ENCODE results near the gene UST.
A peak's percentile ranks its signal among the peaks of the same experiment; 100 is the strongest.
"Not testable (repeated sequence)": the region's sequence is repeated elsewhere in the genome, so short reads cannot be mapped to it uniquely, and the experiment has no call there.

UST gene

GRCh38 chr6:148973538-148974208 lies 226.8 kb downstream of the UST start:
- peak; percentile 52 for DNase-seq (ENCODE audit: low spot score)

DNA sequence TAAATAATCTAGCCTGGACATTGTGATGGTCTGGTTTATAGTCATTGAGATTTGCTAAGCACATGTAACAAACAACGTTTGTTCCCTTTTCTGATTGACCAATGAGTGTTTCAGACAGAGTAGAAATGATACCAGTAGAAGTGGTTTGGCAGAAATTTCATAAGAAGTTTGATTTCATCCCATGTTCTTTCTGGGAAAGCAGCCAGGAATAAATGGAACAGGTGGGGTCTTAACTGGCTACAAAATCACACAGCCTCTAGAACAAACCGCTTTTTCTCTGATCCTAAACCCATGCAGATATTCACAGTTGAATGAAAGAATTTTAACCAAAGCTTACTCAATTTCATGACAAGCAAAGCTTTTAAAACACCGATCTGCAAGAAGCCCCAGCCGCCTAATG lies 227.5 kb downstream of the UST start:
- DNase-seq (ENCODE audit: low spot score): no peak

GRCh38 chr6:148978298-148978697 lies 231.5 kb downstream of the UST start:
- DNase-seq (ENCODE audit: low spot score): not testable (repeated sequence)

DNA sequence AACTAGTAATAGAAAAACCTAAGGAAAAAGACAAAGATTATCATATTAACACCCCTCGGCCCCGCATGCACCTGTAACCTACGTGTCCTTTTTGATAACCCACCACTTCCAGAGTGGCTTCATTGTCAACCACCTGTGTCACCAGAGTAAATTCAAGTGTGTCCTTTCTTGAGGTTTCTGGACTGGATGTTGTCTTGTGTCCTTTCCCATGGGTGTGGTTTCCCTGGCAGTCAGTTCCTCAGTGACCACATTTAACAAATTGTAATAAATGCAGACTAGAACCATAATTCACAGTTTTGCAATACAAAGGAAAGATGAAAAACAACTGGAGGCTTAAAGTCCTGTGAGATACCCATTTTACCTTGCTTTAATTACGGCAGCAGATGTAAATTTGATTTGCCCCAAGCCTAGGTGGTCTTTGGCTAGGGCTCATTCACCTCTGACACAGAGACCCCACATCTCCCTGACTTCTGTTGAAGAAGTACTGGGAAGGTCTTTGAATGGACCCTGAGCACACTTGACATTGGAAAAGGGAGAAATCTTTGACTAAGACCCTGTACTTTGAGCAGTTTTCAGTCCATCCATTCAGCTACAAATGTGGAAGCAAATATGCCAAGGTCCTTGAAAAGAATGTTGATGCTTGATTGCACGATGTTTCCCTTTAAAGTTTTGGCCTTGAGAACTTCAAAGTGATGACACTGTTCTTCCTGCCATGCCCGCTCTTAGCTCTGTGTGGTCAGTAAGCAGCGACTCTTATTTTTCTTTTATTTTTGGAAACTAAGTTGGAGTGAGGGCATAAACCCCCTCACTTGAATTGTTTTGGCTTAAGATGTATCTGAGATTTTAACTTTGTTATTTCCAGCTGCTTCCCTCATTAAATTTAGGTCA lies 232.4 kb downstream of the UST start:
- no peak for DNase-seq (ENCODE audit: low spot score)

DNA sequence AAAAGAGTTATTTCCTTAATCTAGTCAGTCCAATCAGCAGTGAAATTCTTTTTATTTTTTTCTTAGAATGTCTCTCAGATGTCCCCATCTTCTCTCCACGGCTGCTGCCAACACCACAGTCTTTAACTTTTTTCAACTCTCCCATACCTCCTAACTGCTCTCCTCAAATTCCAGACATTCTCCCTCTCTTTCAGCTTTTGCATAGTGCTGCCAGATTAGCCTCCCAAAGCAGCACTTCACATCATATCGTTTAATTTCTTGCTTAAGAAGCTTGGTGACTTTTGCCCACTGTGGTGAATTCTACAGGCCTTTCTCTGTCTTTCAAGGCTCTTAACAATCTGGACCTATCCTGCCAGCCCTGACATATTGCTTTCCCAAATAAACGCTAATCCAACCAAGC lies 233.4 kb downstream of the UST start:
- DNase-seq (ENCODE audit: low spot score): no peak

- DNase-seq (ENCODE audit: low spot score): no peak
Observed at GRCh38 chr6:148981515-148981914, 234.7 kb downstream of the UST start.

DNA sequence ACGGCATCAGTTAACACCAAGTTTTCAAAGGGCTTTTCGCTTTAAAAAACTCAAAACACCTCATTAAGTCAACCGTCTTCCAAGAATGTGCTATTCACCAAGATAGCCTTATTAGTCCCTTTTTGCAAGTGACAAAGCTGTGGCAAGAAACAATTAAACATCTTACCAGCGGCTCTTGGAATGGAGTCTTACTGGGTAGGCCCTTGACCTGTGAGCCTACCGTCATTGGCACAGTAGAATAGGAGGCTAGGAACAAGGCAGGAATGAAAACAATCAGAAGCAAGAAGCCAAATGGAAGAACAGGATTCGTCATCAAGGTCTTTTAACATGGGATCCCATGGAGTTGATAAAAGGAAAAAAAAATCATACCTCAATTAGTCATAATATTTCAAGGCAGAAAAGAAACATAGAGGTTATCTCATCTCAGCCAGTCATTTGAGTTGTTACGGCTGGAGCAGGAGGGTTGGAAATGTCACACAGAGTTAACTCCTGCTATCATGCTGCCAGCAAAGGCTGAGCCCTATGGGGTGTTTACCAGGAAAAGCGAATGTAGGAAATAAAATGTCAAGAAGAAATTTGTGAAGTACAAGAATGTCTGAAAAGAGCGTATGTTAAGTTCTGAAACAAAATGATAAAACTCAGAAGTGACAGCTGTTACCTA lies 236.4 kb downstream of the UST start:
- no peak for DNase-seq (ENCODE audit: low spot score)

DNA sequence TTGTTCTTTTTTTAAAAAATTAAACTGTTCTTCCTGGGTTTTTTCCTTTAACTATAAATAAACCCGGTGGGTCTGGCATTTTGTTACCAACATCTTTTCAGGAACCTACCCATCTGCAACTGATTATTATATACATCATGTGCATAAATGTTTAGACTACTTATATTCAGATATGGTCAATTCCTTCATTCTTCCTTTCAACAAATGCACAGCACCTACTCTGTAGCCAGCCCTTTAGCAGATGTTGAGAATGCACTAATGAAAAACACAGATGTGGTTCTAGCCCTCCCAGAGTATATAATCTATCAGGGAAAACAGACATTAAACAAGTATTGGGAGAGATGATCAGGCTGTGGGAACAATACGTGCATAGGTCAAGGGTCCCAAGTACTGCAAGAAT lies 237.1 kb downstream of the UST start:
- DNase-seq (ENCODE audit: low spot score): no peak

DNA sequence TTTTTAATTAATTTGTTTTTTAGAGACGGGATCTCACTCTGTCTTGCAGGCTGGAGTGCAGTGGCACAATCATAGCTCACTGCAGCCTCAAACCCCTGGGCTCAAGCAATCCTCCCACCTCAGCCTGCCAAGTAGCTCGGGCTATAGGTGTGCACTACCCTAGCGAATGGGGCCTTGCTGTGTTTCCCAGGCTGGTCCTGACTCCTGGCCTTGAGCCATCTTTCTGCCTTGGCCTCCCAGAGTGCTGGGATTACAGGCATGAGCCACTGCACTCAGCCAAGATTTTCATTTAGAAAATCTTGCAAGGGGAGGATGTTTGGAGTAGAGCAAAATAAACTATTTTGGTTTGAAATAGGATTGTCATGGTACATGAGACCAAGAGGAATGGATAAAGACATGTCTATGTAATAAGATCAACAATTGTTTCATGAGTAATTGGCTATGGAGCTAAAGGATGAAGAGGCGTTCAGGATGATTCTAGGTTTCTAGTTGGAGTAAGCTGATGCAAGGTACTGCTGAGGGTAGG lies 237.8 kb downstream of the UST start:
- no peak for DNase-seq (ENCODE audit: low spot score)

- no peak for DNase-seq (ENCODE audit: low spot score)
Observed at GRCh38 chr6:148985499-148985898, 238.7 kb downstream of the UST start.

DNA sequence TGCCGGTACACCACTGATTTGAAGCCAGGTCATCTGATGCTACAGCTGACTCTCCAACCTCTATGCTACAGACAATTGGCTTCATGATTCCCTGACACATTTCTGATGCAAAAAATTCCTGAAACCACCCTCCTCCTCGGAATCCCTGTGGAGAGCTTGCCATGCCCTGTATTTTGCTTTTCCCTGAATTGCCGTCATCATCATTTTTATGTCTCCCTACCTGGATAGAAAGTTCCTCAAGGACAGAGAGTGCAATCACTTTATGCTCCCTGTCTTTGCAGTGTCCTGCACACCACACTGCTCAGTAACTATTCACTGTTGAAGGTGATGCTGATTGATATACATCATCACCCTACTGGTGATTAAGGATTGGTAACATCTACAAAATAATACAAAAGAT lies 239.8 kb downstream of the UST start:
- DNase-seq (ENCODE audit: low spot score): no peak

GRCh38 chr6:148987982-148988381 lies 241.2 kb downstream of the UST start:
- DNase-seq (ENCODE audit: low spot score): no peak

DNA sequence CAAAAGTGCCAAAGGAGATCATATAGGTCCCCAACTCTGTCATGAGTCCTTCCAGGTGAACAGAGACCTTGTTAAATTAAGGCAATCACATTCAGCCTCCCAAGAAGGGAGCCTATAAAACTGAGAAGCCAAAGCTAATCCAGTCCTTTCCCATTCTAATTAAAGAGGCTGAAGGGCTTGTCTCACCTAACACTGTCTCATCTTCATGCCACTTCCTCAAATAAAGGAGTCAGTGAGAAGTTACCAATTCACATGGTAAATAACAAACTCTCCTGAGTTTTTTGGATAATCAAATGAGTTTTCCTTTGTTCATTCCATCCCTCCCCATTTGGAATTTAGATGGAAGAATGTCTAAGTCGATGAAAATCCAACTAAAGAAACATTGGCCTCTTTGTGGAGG lies 242.8 kb downstream of the UST start:
- no peak for DNase-seq (ENCODE audit: low spot score)

DNA sequence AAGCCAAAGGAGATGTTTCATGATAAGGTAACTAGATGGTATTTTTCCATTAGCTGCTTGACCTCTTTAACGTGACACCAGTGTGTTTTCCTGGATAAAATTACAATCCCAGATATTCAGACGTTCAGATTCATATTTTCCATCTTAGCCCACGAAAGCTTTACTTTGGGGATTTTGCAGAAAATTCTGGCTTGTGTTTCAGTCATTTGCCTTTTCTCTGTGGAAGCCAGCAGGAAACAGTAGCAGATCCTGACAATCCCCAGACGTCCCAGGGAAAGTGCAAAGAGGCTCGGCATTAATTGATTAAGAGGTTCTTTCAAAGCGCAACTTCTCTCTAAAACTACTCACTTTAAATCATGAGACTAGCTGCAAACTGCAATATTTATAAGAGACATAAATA lies 243.6 kb downstream of the UST start:
- DNase-seq (ENCODE audit: low spot score): no peak

DNA sequence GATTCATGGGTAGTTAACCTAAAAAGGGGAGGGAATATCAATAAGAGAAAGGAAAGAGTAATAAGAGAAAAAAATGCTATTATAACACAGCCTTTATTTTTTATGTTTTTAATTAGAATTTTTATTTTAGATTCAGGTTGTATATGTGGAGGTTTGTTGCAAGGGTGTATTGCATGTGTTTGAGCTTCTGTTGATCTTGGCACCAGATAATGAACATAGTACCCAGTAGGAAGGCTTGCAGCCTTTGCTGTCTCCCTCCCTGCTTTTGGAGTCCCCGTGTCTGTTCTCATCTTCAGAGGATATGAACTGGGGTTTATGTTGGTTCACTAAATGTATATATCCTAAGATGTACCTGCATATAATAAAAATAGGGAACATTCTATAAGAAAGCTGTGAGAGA lies 250.0 kb downstream of the UST start:
- no peak for DNase-seq (ENCODE audit: low spot score)

DNA sequence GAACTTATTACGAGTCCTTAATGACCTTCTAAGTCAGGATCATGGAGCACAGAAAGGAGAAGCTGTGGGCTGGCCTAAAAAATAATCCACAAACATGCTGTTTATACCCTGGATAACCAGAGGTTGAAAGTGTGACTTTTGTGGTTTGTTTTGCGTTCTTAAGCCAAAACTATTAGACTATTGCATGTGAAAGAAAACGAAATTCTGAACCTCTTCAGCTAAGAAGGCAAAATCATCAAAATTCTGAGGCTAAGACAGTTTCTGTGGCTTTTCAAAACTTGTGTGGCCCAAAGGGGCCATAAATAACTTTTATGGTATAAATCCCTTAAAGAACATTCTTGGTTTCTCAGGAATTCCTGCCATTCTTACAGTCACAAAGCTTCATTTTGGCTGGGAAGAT lies 251.0 kb downstream of the UST start:
- peak; percentile 25 for DNase-seq (ENCODE audit: low spot score)

GRCh38 chr6:148998704-148999103 lies 251.9 kb downstream of the UST start:
- DNase-seq (ENCODE audit: low spot score): no peak

DNA sequence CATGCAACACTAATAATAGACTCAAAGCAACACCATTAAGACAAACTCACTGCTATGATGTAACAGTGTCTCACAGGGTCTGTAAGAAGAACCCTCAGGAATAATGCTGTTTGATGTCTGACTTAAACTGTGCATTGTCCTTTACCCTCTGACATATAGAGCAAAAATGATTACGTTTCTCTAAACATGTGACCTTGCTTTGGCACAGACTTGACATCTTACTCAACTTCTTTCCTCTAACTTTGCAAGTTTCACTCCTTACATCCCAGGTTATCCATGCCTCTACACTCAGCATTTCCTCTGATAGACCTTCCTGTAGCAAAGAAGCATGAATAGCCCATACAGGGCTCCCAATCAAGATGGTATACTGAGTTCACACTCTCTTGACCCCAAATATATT lies 252.7 kb downstream of the UST start:
- no peak for DNase-seq (ENCODE audit: low spot score)

DNA sequence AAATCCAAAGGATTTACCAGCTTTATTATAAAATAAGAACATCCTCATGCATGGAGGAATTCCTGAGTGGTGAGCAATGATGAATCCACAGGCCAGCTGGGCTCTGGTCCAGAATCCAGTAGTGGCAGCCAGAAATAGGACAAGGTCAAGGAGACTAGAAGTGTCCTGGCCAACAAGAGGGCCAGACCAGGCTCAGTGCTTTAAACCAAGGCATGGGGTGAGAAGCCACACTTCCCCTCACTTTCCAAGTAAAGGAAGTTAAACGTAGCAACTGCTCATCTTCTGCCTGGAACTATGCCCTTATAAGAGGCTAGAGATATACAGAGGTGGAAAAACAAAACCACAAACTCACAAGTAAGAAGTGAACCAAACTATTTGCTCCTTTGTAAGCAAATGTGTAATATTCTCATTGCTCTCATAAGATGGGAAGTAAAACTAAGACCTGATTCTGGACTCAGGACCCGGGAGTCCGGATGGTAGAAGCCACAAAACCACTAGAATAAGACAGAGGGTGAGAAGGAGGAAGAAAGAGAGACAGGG lies 253.2 kb downstream of the UST start:
- peak; percentile 59 for DNase-seq (ENCODE audit: low spot score)

- no peak for DNase-seq (ENCODE audit: low spot score)
Observed at GRCh38 chr6:149001422-149001821, 254.6 kb downstream of the UST start.

- DNase-seq (ENCODE audit: low spot score): no peak
Observed at GRCh38 chr6:149003560-149003959, 256.7 kb downstream of the UST start.

DNA sequence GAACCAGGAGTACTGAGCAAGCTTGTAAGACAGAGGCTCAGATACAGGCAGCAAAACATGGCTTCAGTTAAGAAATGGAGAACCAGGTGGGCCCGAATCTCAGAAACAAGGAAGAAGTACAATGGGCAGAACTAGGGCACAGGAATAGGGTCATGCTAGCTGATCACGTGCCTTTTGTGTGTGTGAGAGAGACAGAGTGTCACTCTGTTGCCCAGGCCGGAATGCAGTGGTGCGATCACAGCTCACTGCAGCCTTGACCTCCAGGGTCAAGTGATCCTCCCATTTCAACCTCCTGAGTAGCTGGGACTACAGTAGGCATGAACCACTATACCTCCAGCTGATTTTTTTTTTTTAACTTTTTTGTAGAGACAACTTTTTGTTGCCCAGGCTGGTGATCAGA lies 257.8 kb downstream of the UST start:
- DNase-seq (ENCODE audit: low spot score): no peak

DNA sequence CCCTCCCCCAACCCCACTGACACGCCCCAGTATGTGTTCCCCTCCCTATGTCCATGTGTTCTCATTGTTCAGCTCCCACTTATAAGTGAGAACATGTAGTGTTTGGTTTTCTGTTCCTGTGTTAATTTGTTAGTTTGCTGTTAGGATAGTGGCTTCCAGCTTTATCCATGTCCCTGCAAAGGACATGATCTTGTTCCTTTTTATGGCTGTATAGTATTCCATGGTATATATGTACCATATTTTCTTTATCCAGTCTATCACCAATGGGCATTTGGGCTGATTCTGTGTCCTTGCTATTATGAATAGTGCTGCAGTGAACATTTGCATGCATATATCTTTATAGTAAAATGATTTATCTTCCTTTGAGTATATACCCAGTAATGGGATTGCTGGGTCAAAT lies 259.4 kb downstream of the UST start:
- DNase-seq (ENCODE audit: low spot score): not testable (repeated sequence)
